CD4-positive, alpha-beta memory T cell (primary cell): ENCODE data around the gene KRT75. TPM values are rescaled to one million over a fixed set of nuclear protein-coding genes. Genes with fewer than 3 reads are reported as not detected.

Experiments
- CTCF ChIA-PET: fragments of 350-600 bp; sonication (Branson Sonifier 250); formaldehyde crosslinking; loops from one replicate; lab custom pipeline; 2021; ENCODE audit warnings: inconsistent platforms; ENCODE audit not compliant: partially characterized antibody; lab: Charles Lee
- POLR2A ChIA-PET: fragments of 350-600 bp; sonication (Branson Sonifier 250); formaldehyde crosslinking; loops from one replicate; lab custom pipeline; 2021; ENCODE audit not compliant: partially characterized antibody; lab: Charles Lee
- DNase-seq, 5 donors: peaks; one replicate each; pipeline versions ENCODE4 v3.0.0 to v3.0.0-alpha.2; 2020 to 2022; ENCODE audit warnings: mixed read lengths in 1 of 5
- H3K27ac ChIP-seq: one replicate; pipeline ENCODE4 v1.7.0; 2013; ENCODE audit warnings: low read depth, low read length
- H3K27me3 ChIP-seq: 2 replicates; pipeline ENCODE4 v1.7.0; 2013; ENCODE audit warnings: mild to moderate bottlenecking, low read length, moderate library complexity; ENCODE audit not compliant: insufficient read depth
- H3K36me3 ChIP-seq: 2 replicates; pipeline ENCODE4 v1.7.0; 2013; ENCODE audit warnings: mild to moderate bottlenecking, low read length, moderate library complexity; ENCODE audit not compliant: insufficient read depth
- H3K4me1 ChIP-seq: 2 replicates; pipeline ENCODE4 v1.7.0; 2013; ENCODE audit warnings: mild to moderate bottlenecking, low read length, moderate library complexity; ENCODE audit not compliant: insufficient read depth
- H3K4me3 ChIP-seq, 2 donors: one replicate each; pipeline ENCODE4 v1.7.0; 2013; ENCODE audit warnings: low read length in 2 of 2, mild to moderate bottlenecking in 1 of 2
- H3K9me3 ChIP-seq, 2 donors: one replicate each; pipeline ENCODE4 v1.7.0; 2013; ENCODE audit warnings: low read length in 2 of 2, control low read depth in 1 of 2; ENCODE audit not compliant: control insufficient read depth in 1 of 2
- H3K27ac Mint-ChIP-seq, 7 donors: one replicate each; pipeline ENCODE4 v1.8.0; 2020 to 2021; ENCODE audit warnings: mixed read lengths in 7 of 7, mild to moderate bottlenecking in 6 of 7, inconsistent platforms in 3 of 7, moderate library complexity in 3 of 7
- H3K27me3 Mint-ChIP-seq, 2 donors: one replicate each; pipeline ENCODE4 v1.8.0; 2020 to 2021; ENCODE audit warnings: mixed read lengths in 2 of 2
- H3K36me3 Mint-ChIP-seq, 2 donors: one replicate each; pipeline ENCODE4 v1.8.0; 2020 to 2021; ENCODE audit warnings: mixed read lengths in 2 of 2, inconsistent platforms in 1 of 2, mild to moderate bottlenecking in 1 of 2
- H3K4me1 Mint-ChIP-seq, 4 donors: one replicate each; pipeline ENCODE4 v1.8.0; 2020 to 2021; ENCODE audit warnings: mixed read lengths in 4 of 4, mild to moderate bottlenecking in 1 of 4
- H3K4me3 Mint-ChIP-seq, 8 donors: one replicate each; pipeline ENCODE4 v1.8.0; 2020 to 2021; ENCODE audit warnings: mixed read lengths in 8 of 8, mild to moderate bottlenecking in 7 of 8, moderate library complexity in 6 of 8, inconsistent platforms in 3 of 8
- H3K9me3 Mint-ChIP-seq, 8 donors: one replicate each; pipeline ENCODE4 v1.8.0; 2020 to 2021; ENCODE audit warnings: mixed read lengths in 8 of 8, mild to moderate bottlenecking in 5 of 8, inconsistent platforms in 3 of 8, moderate library complexity in 1 of 8
- intact Hi-C: fragments of 100-400 bp; cut with micrococcal nuclease; formaldehyde crosslinking; loops from one replicate; pipeline ENCODE4 v1.15.1; 2023
- polyA plus RNA-seq, 2 donors: library from polyadenylated mRNA; unstranded; fragments of 300-500 nt; fragmentation: Illumina TruSeq; gene quantifications; one replicate each; pipeline ENCODE4 v1.2.3, GENCODE V29; 2021
- total RNA-seq, 2 experiments: library from RNA; stranded (reverse); gene quantifications; one replicate each; pipeline ENCODE4 v1.2.3, GENCODE V29; 2021

KRT75 gene
- total and polyA plus RNA-seq, 4 experiments from 2014 or later = not detected

DNA sequence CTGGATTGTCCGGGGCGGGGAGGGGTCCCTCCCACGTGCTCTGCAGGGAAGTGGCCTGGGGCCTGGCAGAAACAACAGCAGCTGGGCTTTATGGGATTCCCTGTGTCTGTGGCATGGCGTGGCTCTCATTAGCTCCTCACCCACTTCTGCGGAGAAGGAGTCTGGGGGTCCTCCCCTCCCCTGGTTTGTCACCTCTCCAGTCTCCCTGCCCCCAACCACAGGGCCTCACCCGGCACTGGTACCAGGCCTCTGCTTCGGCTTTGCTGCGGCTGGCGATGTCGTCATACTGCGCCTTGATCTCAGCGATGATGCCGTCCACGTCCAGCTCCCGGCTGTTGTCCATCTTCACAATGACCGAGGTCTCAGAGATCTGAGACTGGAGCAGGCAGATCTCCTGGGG lies 34.4 kb downstream of the KRT75 start:
- peaks cover 0 to 2% (median 0%) of the 10 kb centered on the region in 4 donors for H3K4me1 Mint-ChIP-seq
- Histone ChIP-seq H3K27me3 (no peaks in the 10 kb centered on the region), H3K4me3 (no peak overlapping the region), H3K4me1 (no peaks in the 10 kb centered on the region), H3K27ac (no peak overlapping the region), H3K36me3 (no peaks in the 10 kb centered on the region), H3K9me3 (no peaks in the 10 kb centered on the region)
- ChIA-PET POLR2A (no interaction called here), CTCF (no interaction called here)
- intact Hi-C loops = no loop called here
- H3K36me3 Mint-ChIP-seq = no peaks in the 10 kb centered on the region
- no peaks in the 10 kb centered on the region for H3K9me3 Mint-ChIP-seq
- peaks cover 0 to 20% of the 10 kb centered on the region in 2 donors for H3K27me3 Mint-ChIP-seq
- no peak overlapping the region for H3K27ac Mint-ChIP-seq
- no peak for DNase-seq
- H3K4me3 Mint-ChIP-seq = no peak overlapping the region

DNA sequence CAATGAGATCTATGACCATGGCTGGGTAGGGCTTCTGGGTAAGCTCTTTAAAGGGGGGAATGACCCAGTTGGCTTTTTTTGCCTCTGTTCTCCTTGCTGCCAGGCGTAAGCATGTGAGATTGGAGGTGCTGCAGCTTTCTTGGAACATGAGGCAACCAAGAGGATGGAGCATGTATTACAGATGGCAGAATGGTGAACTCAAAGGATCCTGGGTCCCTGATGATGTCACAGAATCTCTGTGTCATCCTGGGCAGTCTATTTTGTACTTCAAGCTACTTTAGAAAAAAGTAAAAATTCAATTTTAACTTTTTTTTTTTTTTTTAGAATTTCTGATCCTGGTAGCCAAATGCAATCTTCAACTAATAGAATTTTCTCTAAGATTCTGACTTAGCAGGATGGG lies 36.0 kb downstream of the KRT75 start:
- Mint-ChIP-seq H3K9me3 (no peaks in the 10 kb centered on the region), H3K4me3 (no peak overlapping the region), H3K4me1 (peaks cover 0 to 2% (median 0%) of the 10 kb centered on the region in 4 donors), H3K27me3 (peaks cover 0 to 20% of the 10 kb centered on the region in 2 donors), H3K36me3 (no peaks in the 10 kb centered on the region), H3K27ac (no peak overlapping the region)
- H3K36me3 ChIP-seq = no peaks in the 10 kb centered on the region
- H3K4me3 ChIP-seq = no peak overlapping the region
- no peaks in the 10 kb centered on the region for H3K27me3 ChIP-seq
- no peaks in the 10 kb centered on the region for H3K9me3 ChIP-seq
- CTCF ChIA-PET = no interaction called here
- POLR2A ChIA-PET = no interaction called here
- no peaks in the 10 kb centered on the region for H3K4me1 ChIP-seq
- no peak overlapping the region for H3K27ac ChIP-seq
- intact Hi-C loops = no loop called here
- DNase-seq = no peak

DNA sequence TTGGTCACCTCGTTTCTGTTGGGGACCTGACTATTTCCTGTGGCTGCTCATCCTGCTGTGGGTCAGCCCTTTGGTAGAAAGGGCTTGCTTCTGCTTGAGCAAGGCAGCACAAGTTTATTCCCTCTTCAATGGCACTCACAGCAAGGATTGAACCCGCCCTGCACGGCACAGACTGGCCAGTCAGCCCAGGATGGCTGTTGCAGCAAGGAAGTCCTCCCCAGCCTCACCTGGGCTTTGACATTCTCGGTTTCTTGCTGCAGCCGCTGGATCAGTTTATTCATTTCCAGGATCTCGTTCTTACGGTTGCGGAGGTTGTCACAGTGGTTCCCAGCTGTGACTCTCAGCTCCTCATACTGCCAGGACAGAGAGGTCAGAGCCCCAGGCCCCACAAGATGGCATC lies 37.5 kb downstream of the KRT75 start:
- intact Hi-C loops = no loop called here
- H3K4me3 Mint-ChIP-seq = no peak overlapping the region
- Histone ChIP-seq H3K36me3 (no peaks in the 10 kb centered on the region), H3K4me1 (no peaks in the 10 kb centered on the region), H3K4me3 (no peak overlapping the region), H3K27me3 (no peaks in the 10 kb centered on the region), H3K27ac (no peak overlapping the region), H3K9me3 (no peaks in the 10 kb centered on the region)
- no peak overlapping the region for H3K27ac Mint-ChIP-seq
- POLR2A ChIA-PET = no interaction called here
- no peaks in the 10 kb centered on the region for H3K9me3 Mint-ChIP-seq
- DNase-seq = no peak
- H3K36me3 Mint-ChIP-seq = no peaks in the 10 kb centered on the region
- H3K4me1 Mint-ChIP-seq = peaks cover 0 to 2% (median 0%) of the 10 kb centered on the region in 4 donors
- peaks cover 0 to 19% of the 10 kb centered on the region in 2 donors for H3K27me3 Mint-ChIP-seq
- CTCF ChIA-PET = no interaction called here

DNA sequence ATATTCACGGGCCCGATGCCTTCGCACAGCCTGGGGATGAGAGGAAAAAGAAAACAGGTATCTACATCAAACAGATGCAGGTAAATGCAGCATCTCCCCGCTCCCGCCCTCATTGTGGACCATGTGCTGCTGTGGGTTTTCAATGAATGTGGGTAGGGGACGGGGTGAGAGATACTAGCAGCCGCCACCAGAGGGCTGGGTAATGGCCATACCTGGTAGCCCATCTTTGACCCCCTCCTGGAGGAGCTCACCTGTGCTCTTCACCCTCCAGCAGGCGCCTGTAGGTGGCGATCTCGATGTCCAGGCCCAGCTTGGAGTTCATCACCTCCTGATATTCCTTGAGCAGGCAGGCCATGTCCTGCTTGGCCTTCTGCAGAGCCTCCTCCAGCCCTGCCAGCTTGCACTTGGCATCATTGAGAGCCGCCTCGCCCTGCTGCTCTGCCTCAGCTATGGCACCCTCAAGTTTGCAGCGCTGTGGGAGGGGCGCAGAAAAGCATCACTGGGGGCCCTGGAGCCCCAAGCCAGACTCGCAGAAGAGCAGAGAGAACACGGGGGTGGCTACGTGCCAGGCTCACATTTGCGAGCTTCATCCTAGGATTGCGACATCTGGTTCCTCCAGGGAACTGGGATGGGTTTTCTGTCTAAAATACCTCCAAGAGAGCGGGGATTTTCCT lies 38.3 kb downstream of the KRT75 start:
- H3K27ac ChIP-seq = no peak overlapping the region
- H3K4me3 ChIP-seq = no peak overlapping the region
- intact Hi-C loops = no loop called here
- Mint-ChIP-seq H3K4me3 (no peak overlapping the region), H3K27ac (peak overlapping the region in 1 of 7 donors; percentile 30), H3K4me1 (peaks cover 0 to 2% (median 0%) of the 10 kb centered on the region in 4 donors), H3K36me3 (no peaks in the 10 kb centered on the region), H3K9me3 (no peaks in the 10 kb centered on the region), H3K27me3 (peaks cover 0 to 15% of the 10 kb centered on the region in 2 donors)
- DNase-seq = no peak
- H3K9me3 ChIP-seq = no peaks in the 10 kb centered on the region
- H3K36me3 ChIP-seq = no peaks in the 10 kb centered on the region
- ChIA-PET CTCF (interaction anchor here (0.7 kb wide), 1 partner anchor 11 kb away, joined by 3 read pairs; the partner anchor contains the start of gene KRT84), POLR2A (no interaction called here)
- no peaks in the 10 kb centered on the region for H3K27me3 ChIP-seq
- no peaks in the 10 kb centered on the region for H3K4me1 ChIP-seq

DNA sequence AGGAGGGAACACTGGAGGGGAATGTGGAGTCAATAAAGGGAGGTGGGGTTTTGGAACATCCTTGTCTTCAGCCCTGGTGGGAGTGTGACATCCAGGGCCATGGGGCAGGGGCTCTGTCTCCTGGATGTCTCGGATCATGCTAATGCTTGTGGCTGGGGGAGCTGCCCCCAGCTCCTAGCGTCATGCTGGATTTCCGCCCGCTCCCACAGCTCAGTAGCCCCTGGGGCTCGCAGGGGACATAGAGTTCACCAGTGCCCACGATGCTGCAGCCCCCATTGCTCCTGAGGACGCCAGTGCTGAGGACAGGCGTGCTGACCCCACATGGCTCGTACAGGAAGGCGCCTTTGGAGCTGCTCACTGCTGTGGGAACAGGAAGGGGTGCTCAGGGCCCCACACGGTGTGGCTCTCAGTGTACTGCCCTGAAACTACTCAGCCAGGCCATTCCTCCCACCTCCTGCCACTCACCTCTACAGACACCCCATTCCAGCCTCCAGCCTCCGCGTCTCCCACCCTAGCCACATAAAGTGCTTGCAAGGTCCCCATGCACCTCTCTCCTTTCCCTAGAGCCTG lies 39.2 kb downstream of the KRT75 start:
- H3K27me3 Mint-ChIP-seq = peaks cover 0 to 14% of the 10 kb centered on the region in 2 donors
- Histone ChIP-seq H3K36me3 (no peaks in the 10 kb centered on the region), H3K4me1 (no peaks in the 10 kb centered on the region), H3K27ac (no peak overlapping the region), H3K27me3 (no peaks in the 10 kb centered on the region), H3K9me3 (no peaks in the 10 kb centered on the region), H3K4me3 (no peak overlapping the region)
- H3K4me3 Mint-ChIP-seq = no peak overlapping the region
- intact Hi-C loops = no loop called here
- no peak for DNase-seq
- no peaks in the 10 kb centered on the region for H3K9me3 Mint-ChIP-seq
- ChIA-PET POLR2A (no interaction called here), CTCF (interaction anchor here (0.7 kb wide), 1 partner anchor 10 kb away, joined by 3 read pairs; the partner anchor contains the start of gene KRT84)
- H3K4me1 Mint-ChIP-seq = peaks cover 0 to 2% (median 0%) of the 10 kb centered on the region in 4 donors
- H3K27ac Mint-ChIP-seq = no peak overlapping the region
- no peaks in the 10 kb centered on the region for H3K36me3 Mint-ChIP-seq

DNA sequence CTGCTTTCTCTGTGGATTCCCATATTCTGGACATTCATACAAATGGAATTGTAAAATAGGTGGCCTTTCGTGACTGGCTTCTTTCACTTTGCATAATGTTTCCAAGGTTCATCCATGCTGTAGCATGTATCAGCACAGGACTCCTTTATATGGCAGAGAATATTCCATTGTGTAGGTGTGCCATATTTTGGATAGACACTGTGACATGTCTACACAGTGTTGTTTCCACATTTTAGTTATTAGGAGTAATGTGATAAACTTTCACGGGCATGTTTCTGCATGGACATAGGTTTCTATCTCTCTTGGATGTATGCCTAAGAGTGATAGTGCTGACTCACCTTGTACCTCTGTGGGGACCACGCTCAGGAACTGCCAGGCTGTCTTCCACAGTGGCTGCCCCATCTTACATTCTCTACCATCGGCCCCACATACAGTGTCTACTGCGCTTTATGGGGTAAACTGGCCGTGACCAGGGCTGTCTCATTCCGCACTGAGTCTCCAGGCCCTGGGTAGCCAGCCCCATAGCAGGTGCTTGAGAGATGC lies 41.6 kb downstream of the KRT75 start:
- POLR2A ChIA-PET = no interaction called here
- H3K27me3 ChIP-seq = no peaks in the 10 kb centered on the region
- intact Hi-C loops = no loop called here
- no peak overlapping the region for H3K4me3 ChIP-seq
- Mint-ChIP-seq H3K27me3 (peaks cover 1 to 9% of the 10 kb centered on the region in 2 donors), H3K4me1 (no peaks in the 10 kb centered on the region), H3K27ac (no peak overlapping the region), H3K36me3 (no peaks in the 10 kb centered on the region), H3K4me3 (no peak overlapping the region), H3K9me3 (no peaks in the 10 kb centered on the region)
- no peaks in the 10 kb centered on the region for H3K4me1 ChIP-seq
- DNase-seq = no peak
- CTCF ChIA-PET = no interaction called here
- H3K27ac ChIP-seq = no peak overlapping the region
- no peaks in the 10 kb centered on the region for H3K9me3 ChIP-seq
- H3K36me3 ChIP-seq = no peaks in the 10 kb centered on the region

DNA sequence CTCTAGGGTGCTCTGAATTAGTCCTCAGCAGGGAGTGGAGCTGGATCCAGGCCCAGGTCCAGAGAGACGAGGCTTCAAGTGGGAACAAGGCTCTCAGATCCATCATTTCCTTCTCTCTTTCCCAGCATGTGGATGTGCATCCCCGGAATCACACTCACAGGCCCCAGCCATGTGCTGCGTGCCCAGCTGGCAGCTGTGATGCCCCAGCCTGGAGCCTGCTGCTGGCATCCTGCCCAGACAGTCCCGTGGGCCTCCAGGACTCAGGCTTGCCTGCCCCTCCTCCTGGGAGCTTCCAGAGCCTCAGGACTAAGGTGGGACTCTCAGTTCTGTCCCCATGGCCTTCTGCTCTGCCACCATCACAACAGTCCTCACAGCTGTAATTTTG lies 42.6 kb downstream of the KRT75 start:
- ChIA-PET POLR2A (no interaction called here), CTCF (interaction anchor here (0.9 to 1.3 kb wide), 2 partner anchors 479 to 488 kb away, joined by 3 read pairs; no protein-coding TSS in a partner anchor)
- H3K9me3 ChIP-seq = no peaks in the 10 kb centered on the region
- intact Hi-C loops = no loop called here
- no peak for DNase-seq
- H3K27ac Mint-ChIP-seq = no peak overlapping the region
- no peaks in the 10 kb centered on the region for H3K4me1 ChIP-seq
- H3K27ac ChIP-seq = no peak overlapping the region
- H3K4me1 Mint-ChIP-seq = no peaks in the 10 kb centered on the region
- H3K4me3 ChIP-seq = no peak overlapping the region
- H3K27me3 ChIP-seq = no peaks in the 10 kb centered on the region
- no peaks in the 10 kb centered on the region for H3K36me3 Mint-ChIP-seq
- no peaks in the 10 kb centered on the region for H3K9me3 Mint-ChIP-seq
- H3K27me3 Mint-ChIP-seq = peaks cover 1 to 9% of the 10 kb centered on the region in 2 donors
- no peak overlapping the region for H3K4me3 Mint-ChIP-seq
- no peaks in the 10 kb centered on the region for H3K36me3 ChIP-seq
